Fibroblast of lung (primary cell): ENCODE data around the gene LAMA5. TPM values are rescaled to one million over a fixed set of nuclear protein-coding genes. Genes with fewer than 3 reads are reported as not detected.

Experiments used
- DNase-seq, 2 donors: peaks; one replicate each; pipeline versions ENCODE4 v3.0.0 to v3.0.0-alpha.2; 2010; ENCODE audit warnings: low read depth in 2 of 2
- H2AFZ ChIP-seq: 2 replicates; pipeline ENCODE4 v1.5.1; 2012; ENCODE audit warnings: low read length, control low read depth, inconsistent platforms
- H3K27ac ChIP-seq: 2 replicates; pipeline ENCODE4 v1.5.1; 2011; ENCODE audit warnings: low read length, control low read depth; ENCODE audit not compliant: insufficient read depth
- H3K27me3 ChIP-seq: 2 replicates; pipeline ENCODE4 v1.5.1; 2011; ENCODE audit warnings: mild to moderate bottlenecking, low read length; ENCODE audit not compliant: control insufficient read depth, insufficient read depth
- H3K36me3 ChIP-seq: 2 replicates; pipeline ENCODE4 v1.5.1; 2011; ENCODE audit warnings: low read length; ENCODE audit not compliant: control insufficient read depth, insufficient read depth
- H3K4me1 ChIP-seq: 2 replicates; pipeline ENCODE4 v1.5.1; 2011; ENCODE audit warnings: low read length; ENCODE audit not compliant: control insufficient read depth, insufficient read depth; ENCODE audit errors: extremely low read depth
- H3K4me2 ChIP-seq: 2 replicates; pipeline ENCODE4 v1.5.1; 2011; ENCODE audit warnings: low read length, control low read depth; ENCODE audit not compliant: insufficient read depth; ENCODE audit errors: extremely low read depth
- H3K4me3 ChIP-seq, 4 experiments: fragments of 200-600 bp in 1 of 4; sonication (generic) in 1 of 4; replicated peaks in 1 of 4; 2 replicates each; pipeline ENCODE4 v1.5.1; 2011 to 2016; ENCODE audit warnings: low read length in 4 of 4, low read depth in 3 of 4, mild to moderate bottlenecking in 3 of 4, control low read depth in 2 of 4, inconsistent platforms in 1 of 4, mixed read lengths in 1 of 4; ENCODE audit not compliant: insufficient read depth in 1 of 4; ENCODE audit errors: control extremely low read depth in 1 of 4
- H3K79me2 ChIP-seq: 2 replicates; pipeline ENCODE4 v1.5.1; 2012; ENCODE audit warnings: mild to moderate bottlenecking, low read length, inconsistent platforms; ENCODE audit not compliant: control insufficient read depth, insufficient read depth
- H3K9ac ChIP-seq: 2 replicates; pipeline ENCODE4 v1.5.1; 2011; ENCODE audit warnings: mild to moderate bottlenecking, low read length, control low read depth; ENCODE audit not compliant: insufficient read depth
- H3K9me3 ChIP-seq: 2 replicates; pipeline ENCODE4 v1.5.1; 2012; ENCODE audit warnings: low read depth, low read length; ENCODE audit not compliant: control insufficient read depth, insufficient read depth
- H4K20me1 ChIP-seq: 2 replicates; pipeline ENCODE4 v1.5.1; 2011; ENCODE audit warnings: low read length; ENCODE audit not compliant: control insufficient read depth, insufficient read depth; ENCODE audit errors: extremely low read depth
- CTCF ChIP-seq, 2 donors: IDR thresholded peaks in 1 of 2; conservative IDR thresholded peaks in 1 of 2; 1 replicate in 1 of 2; 2 replicates in 1 of 2; pipeline ENCODE4 v1.5.1; 2011 to 2012; ENCODE audit warnings: low read length in 2 of 2, control low read depth in 1 of 2, inconsistent platforms in 1 of 2, low read depth in 1 of 2, mild to moderate bottlenecking in 1 of 2
- EZH2 ChIP-seq: IDR thresholded peaks from 2 replicates; pipeline ENCODE4 v1.5.1; 2012; ENCODE audit warnings: low read length, control low read depth, mild to moderate bottlenecking; ENCODE audit errors: missing control alignments
- polyA plus RNA-seq, 2 donors: library from polyadenylated mRNA; depleted of rRNA in 1 of 2; stranded (reverse) in 1 of 2; unstranded in 1 of 2; fragments of >200 nt; gene quantifications; 2 replicates each; pipeline ENCODE4 v1.2.1, GENCODE V29; 2011 to 2012; ENCODE audit warnings: missing spikeins in 1 of 2
- total RNA-seq: library from RNA; depleted of rRNA; stranded (reverse); fragments of >200 nt; gene quantifications from 2 replicates; pipeline ENCODE4 v1.2.1, GENCODE V29; 2014

Gene LAMA5
- total and polyA plus RNA-seq, 2 donors (not counting 1 experiment from before 2014, with no cell fraction given): 1.5 to 81.6 TPM

- H4K20me1 ChIP-seq: no peaks in the 10 kb centered on the region
- peak within 1 kb of the TSS; percentile 98 for H3K9ac ChIP-seq
- TF ChIP-seq CTCF (conservative IDR thresholded peaks at IDR 0.05 in 1 of 2, IDR thresholded peaks at IDR 0.05 in 1 of 2; ENCODE audit: low read depth in 1 of 2, low read length in 2 of 2) (no peak), EZH2 (no peak)
- peaks cover 46% of the 10 kb centered on the region for H3K79me2 ChIP-seq
- peak within 1 kb of the TSS; percentile 79 for H3K4me2 ChIP-seq
- H3K27me3 ChIP-seq: no peaks in the 10 kb centered on the region
- peaks cover 9% of the 10 kb centered on the region for H3K4me1 ChIP-seq
- H2AFZ ChIP-seq: peak within 1 kb of the TSS; percentile 76
- no peaks in the 10 kb centered on the region for H3K9me3 ChIP-seq
- H3K4me3 ChIP-seq: peak within 1 kb of the TSS; percentile 84 to 98 (median 94)
- peak; percentile 89 to 90 for DNase-seq
- H3K27ac ChIP-seq: peak within 1 kb of the TSS; percentile 94
- H3K36me3 ChIP-seq: peaks cover 26% of the 10 kb centered on the region
Observed at GRCh38 chr20:62386383-62387218, 19.5 kb upstream of the LAMA5 start, which contains the start of gene RPS21. TSS of gene RPS21 (plus strand) at chr20:62387103. CDS start at chr20:62387339, 236 bp downstream.

DNA sequence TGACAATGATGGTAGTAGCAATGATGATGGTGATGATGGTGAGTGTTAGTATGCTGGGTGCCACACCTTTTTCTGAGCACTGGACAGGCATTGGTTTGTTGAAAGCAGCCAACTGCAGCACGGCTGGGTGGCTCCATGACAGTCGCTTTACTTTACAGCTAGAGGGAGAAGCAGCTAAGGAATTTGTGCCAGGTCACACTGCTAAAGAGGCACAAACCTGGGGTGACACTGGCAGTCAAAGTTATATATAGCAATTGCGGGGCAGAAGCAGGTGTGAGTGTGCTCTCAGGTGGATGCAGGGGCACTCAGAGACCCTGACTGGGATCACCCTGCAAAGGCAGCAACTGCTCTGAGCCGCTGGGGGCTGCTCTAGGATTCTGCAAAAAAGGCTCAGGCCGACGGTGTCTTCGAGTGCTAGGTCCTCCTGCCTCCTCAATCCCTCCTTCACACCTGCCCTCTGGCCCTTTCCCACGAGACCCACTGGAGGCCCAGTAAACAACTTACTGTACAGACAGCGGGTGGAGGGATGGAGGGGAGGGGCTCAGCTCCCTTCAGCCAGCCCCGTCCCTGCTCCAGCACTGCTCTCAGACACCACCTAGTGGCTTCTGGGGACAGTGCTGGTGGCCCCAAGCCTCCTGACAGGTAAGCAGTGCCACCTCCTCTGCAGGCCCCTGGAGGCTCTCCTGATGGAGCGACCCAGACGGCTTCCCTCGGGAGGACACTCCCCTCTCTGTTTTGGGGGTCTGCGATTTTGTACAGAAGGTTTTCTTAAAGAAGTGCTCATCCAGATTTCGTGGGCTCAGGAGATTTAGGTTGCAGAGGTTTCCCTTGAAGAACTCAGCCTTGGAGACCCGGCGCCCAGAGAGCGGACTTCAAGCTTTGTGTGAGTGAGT, 15.4 kb upstream of the LAMA5 start:
- H3K79me2 ChIP-seq: peaks cover 30% of the 10 kb centered on the region

More for the DNA sequence above, 15.4 kb upstream of the LAMA5 start:
- no peak overlapping the region for H3K9ac ChIP-seq
- H4K20me1 ChIP-seq: no peaks in the 10 kb centered on the region
- no peaks in the 10 kb centered on the region for H3K27me3 ChIP-seq
- peak; percentile 62 to 66 for DNase-seq
- no peak overlapping the region for H3K4me2 ChIP-seq
- no peak overlapping the region for H3K27ac ChIP-seq
- no peaks in the 10 kb centered on the region for H3K9me3 ChIP-seq
- TF ChIP-seq CTCF (conservative IDR thresholded peaks at IDR 0.05 in 1 of 2, IDR thresholded peaks at IDR 0.05 in 1 of 2; ENCODE audit: low read depth in 1 of 2, low read length in 2 of 2): peak; percentile 84 to 93
- TF ChIP-seq EZH2: no peak
- H3K36me3 ChIP-seq: peaks cover 10% of the 10 kb centered on the region
- H3K4me1 ChIP-seq: peaks cover 10% of the 10 kb centered on the region
- H3K4me3 ChIP-seq: no peak overlapping the region
- no peak overlapping the region for H2AFZ ChIP-seq
